Activated T-helper 1 cell treated with anti-CD3 and anti-CD28 coated beads, Interleukin-12 subunit alpha, Interleukin-12 subunit beta, Interleukin-2, Interleukin-4 antibody, amounts not matched to agents 30 ng/mL and 10 ng/mL and 1 ng/mL, durations not matched to agents 14 hours and 24 hours and 36 hours (primary cell): ENCODE measurements around the gene UMOD. TPM values are rescaled to one million over a fixed set of nuclear protein-coding genes. Genes with fewer than 3 reads are reported as not detected.
A peak's percentile ranks its signal among the peaks of the same experiment; 100 is the strongest.

Experiments used
- DNase-seq: peaks from one replicate; pipeline ENCODE4 v3.0.0; 2021; ENCODE audit warnings: low spot score
- H3K27ac Mint-ChIP-seq: one replicate; pipeline ENCODE4 v1.8.0; 2021; ENCODE audit warnings: mild to moderate bottlenecking, mixed read lengths
- H3K27me3 Mint-ChIP-seq: one replicate; pipeline ENCODE4 v1.8.0; 2022; ENCODE audit warnings: mild to moderate bottlenecking, moderate library complexity, mixed read lengths; ENCODE audit not compliant: insufficient read depth
- H3K36me3 Mint-ChIP-seq: one replicate; pipeline ENCODE4 v1.8.0; 2021; ENCODE audit warnings: low read depth, mixed read lengths
- H3K4me1 Mint-ChIP-seq: one replicate; pipeline ENCODE4 v1.8.0; 2021; ENCODE audit warnings: low read depth, mixed read lengths
- H3K4me3 Mint-ChIP-seq: one replicate; pipeline ENCODE4 v1.8.0; 2021; ENCODE audit warnings: mild to moderate bottlenecking, moderate library complexity, mixed read lengths
- H3K9me3 Mint-ChIP-seq: one replicate; pipeline ENCODE4 v1.8.0; 2021; ENCODE audit warnings: mixed read lengths
- intact Hi-C: fragments of 100-400 bp; cut with micrococcal nuclease; formaldehyde crosslinking; loops from one replicate; pipeline ENCODE4 v1.15.1; 2024
- total RNA-seq: library from RNA; stranded (reverse); gene quantifications from 2 replicates; pipeline ENCODE4 v1.2.3, GENCODE V29; 2022

The UMOD gene
- total RNA-seq, 1 donor from 2014 or later, result not detected

GRCh38 chr16:20301840-20302239 is 50.7 kb downstream of the UMOD start:
- no peak overlapping the region for H3K4me3 Mint-ChIP-seq
- no peaks in the 10 kb centered on the region for H3K36me3 Mint-ChIP-seq
- DNase-seq, result no peak
- no peaks in the 10 kb centered on the region for H3K9me3 Mint-ChIP-seq
- intact Hi-C loops, result no loop called here
- no peaks in the 10 kb centered on the region for H3K27me3 Mint-ChIP-seq
- H3K4me1 Mint-ChIP-seq, result no peaks in the 10 kb centered on the region
- H3K27ac Mint-ChIP-seq, result no peak overlapping the region

DNA sequence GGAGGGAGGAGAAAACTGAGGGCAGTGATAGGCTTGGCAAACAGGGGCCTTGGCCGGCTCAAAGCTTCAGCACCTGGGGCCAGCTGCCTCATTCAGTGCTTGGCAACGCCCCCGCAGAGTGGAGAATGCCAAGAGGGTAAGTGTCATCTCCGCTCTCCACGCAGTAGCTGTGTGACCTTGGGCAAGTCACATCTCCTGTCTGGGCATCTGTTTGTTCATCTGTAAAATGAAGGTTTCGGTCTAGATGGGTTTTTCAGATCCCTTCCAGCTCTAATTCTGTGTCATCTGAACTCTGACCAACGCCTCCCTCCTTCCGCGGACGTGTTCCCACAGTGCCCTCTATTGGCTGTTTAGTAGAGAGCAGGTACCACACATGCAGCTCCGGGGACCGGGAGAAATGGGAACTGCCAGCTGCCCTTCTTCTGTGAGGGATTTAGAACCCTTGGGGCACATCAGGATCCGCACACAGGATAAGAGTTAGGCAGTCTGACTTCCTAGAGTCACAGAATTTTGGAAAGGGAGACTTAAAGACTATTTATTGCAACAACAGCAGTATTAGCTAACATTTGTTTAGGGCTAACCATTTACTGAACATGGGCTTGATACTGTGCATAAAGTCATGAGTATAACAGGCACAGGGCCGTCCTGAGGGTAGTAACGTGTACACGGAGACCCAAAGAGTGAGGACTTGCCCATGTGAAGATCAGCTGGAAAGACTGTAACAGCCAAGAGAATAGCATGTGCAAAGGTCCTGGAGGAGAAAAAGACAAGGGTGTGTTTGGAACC is 52.0 kb downstream of the UMOD start:
- intact Hi-C loops, result no loop called here
- Mint-ChIP-seq H3K36me3 (no peaks in the 10 kb centered on the region), H3K27me3 (no peaks in the 10 kb centered on the region), H3K4me3 (no peak overlapping the region), H3K27ac (no peak overlapping the region), H3K9me3 (no peaks in the 10 kb centered on the region), H3K4me1 (no peaks in the 10 kb centered on the region)
- peak; percentile 8 for DNase-seq

DNA sequence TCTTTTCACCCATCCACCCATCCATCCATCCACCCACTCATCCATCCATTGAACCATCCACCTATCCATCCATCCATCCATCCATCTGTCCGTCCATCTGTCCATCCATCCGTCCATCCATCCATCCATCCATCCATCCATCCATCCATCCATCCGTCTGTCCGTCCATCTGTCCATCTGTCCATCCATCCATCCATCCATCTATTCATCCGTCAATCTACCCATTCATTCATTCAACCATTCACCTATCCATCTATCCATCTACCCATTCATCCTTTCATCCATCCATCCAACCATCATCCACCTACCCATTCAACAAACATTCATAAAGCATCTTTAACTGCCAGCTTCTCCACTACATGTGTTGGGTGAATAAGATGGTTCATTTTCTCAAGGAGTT is 54.1 kb downstream of the UMOD start:
- Mint-ChIP-seq H3K4me1 (no peaks in the 10 kb centered on the region), H3K9me3 (no peaks in the 10 kb centered on the region), H3K27me3 (no peaks in the 10 kb centered on the region), H3K27ac (no peak overlapping the region), H3K36me3 (no peaks in the 10 kb centered on the region), H3K4me3 (no peak overlapping the region)
- no peak for DNase-seq
- intact Hi-C loops, result no loop called here

GRCh38 chr16:20291208-20292206 is 61.0 kb downstream of the UMOD start:
- no peak overlapping the region for H3K4me3 Mint-ChIP-seq
- intact Hi-C loops, result no loop called here
- DNase-seq, result no peak

DNA sequence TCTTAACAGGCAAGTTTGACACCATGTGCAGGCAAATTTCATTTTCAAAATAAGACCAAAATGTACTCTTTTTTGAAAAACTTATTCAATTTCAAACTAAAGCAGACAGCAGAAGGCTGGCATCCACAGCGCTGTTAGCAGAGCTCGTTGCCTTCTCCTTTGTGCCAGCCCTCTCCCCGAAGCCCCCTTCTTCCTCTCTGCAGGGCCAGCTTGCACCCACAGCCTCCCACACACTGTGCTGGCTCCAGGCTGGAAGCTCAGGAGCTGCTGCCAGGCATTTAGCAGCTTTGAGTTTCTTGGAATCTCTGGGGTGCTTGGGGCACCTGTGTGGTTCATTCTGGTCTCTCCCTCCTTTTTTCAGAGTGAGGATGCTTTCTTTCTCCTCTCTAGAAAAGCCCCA is 62.9 kb downstream of the UMOD start:
- Mint-ChIP-seq H3K4me3 (no peak overlapping the region), H3K27ac (no peak overlapping the region)

More at GRCh38 chr16:20291208-20292206, 61.0 kb downstream of the UMOD start:
- H3K27ac Mint-ChIP-seq, result no peak overlapping the region
- no peaks in the 10 kb centered on the region for H3K9me3 Mint-ChIP-seq
- no peaks in the 10 kb centered on the region for H3K4me1 Mint-ChIP-seq
- no peaks in the 10 kb centered on the region for H3K27me3 Mint-ChIP-seq
- H3K36me3 Mint-ChIP-seq, result no peaks in the 10 kb centered on the region

DNA sequence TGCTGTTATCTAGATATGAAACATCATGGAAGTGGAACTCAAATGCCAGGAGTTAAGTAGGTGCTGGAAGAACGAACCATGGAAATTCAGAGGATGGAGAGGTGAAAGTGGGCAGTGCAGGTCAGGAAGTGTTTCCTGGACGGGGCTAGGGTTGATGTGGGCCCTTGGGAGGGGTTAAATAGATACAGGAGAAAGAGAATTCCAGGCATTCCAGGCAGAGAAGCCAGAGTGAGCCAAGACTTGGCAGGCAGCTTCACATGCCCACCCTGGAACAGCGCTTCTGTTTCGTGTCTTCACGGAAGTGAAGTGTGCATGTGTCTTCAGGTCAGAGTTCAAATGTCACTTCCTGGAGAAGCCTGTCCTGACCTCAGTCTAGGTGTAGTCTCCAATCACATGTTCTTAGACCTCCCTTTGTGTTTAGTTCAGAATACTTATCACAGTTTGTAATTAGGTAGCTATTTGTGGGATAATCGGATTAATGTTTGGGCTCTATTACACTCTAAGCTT is 66.5 kb downstream of the UMOD start:
- no peak overlapping the region for H3K4me3 Mint-ChIP-seq
- H3K9me3 Mint-ChIP-seq, result no peaks in the 10 kb centered on the region
- H3K27me3 Mint-ChIP-seq, result no peaks in the 10 kb centered on the region
- no peak for DNase-seq
- intact Hi-C loops, result no loop called here
- no peaks in the 10 kb centered on the region for H3K36me3 Mint-ChIP-seq
- no peak overlapping the region for H3K27ac Mint-ChIP-seq
- H3K4me1 Mint-ChIP-seq, result no peaks in the 10 kb centered on the region

More for the DNA sequence above, 62.9 kb downstream of the UMOD start:
- Mint-ChIP-seq H3K4me1 (no peaks in the 10 kb centered on the region), H3K9me3 (no peaks in the 10 kb centered on the region), H3K36me3 (no peaks in the 10 kb centered on the region), H3K27me3 (no peaks in the 10 kb centered on the region)
- intact Hi-C loops, result no loop called here
- no peak for DNase-seq

Other genes with a start within 250 kb of the UMOD start
- not detected in 2 replicates for gene GP2, start 25.2 kb downstream of the UMOD start, total RNA-seq
- gene PDILT, start 52.0 kb upstream of the UMOD start, total RNA-seq, result not detected in 2 replicates
- gene ACSM5, start 56.8 kb upstream of the UMOD start, total RNA-seq, result not detected in 2 replicates
- gene ACSM2A, start 98.8 kb upstream of the UMOD start, total RNA-seq, result not detected in 2 replicates
- gene ACSM2B, start 223.7 kb upstream of the UMOD start, total RNA-seq, result not detected in 2 replicates